ENCODE results near the gene SLC22A12. TPM values are rescaled to one million over a fixed set of nuclear protein-coding genes. Genes with fewer than 3 reads are reported as not detected.

Gene SLC22A12
- total RNA-seq, 1 donor from 2014 or later: not detected

GRCh38 chr11:64568584-64569140 lies 22.4 kb upstream of the SLC22A12 start:
- Mint-ChIP-seq H3K27ac (no peak overlapping the region), H3K27me3 (no peaks in the 10 kb centered on the region), H3K4me3 (no peak overlapping the region), H3K36me3 (no peaks in the 10 kb centered on the region), H3K9me3 (no peaks in the 10 kb centered on the region), H3K4me1 (ENCODE audit: unreplicated experiment) (peaks cover 8% of the 10 kb centered on the region)
- DNase-seq (ENCODE audit: extremely low spot score, unreplicated experiment): no peak
- no peak for TF ChIP-seq CTCF (conservative IDR thresholded peaks at IDR 0.05)

DNA sequence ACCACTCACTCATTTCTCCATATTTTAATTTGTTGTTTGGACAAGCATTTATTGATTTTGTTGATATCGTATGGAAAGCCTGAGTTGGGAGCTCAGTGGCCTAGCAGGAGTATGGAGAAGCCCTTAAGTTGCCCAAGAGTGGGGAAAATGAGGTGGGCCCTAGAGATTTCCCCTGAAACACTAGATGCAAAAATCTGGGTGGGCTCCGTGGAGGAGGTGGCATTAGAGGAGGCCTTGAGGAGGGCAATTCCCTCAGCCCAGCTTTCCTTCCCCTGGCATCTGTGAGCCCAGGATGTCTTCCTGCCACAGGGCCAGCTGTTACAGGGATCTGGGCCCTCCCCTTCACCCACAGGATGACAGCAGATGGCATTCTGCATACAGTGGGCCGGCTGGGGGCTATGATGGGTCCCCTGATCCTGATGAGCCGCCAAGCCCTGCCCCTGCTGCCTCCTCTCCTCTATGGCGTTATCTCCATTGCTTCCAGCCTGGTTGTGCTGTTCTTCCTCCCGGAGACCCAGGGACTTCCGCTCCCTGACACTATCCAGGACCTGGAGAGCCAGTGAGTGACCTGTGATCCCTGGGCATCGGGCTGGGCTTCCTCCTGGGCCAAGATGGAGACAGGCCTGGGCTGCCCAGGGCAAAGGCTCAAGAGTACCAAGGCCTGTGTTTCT lies 21.6 kb upstream of the SLC22A12 start:
- Mint-ChIP-seq H3K4me3 (no peak overlapping the region), H3K4me1 (ENCODE audit: unreplicated experiment) (peaks cover 8% of the 10 kb centered on the region), H3K27ac (peak overlapping the region; percentile 32), H3K36me3 (no peaks in the 10 kb centered on the region), H3K9me3 (no peaks in the 10 kb centered on the region), H3K27me3 (no peaks in the 10 kb centered on the region)
- DNase-seq (ENCODE audit: extremely low spot score, unreplicated experiment): no peak
- TF ChIP-seq CTCF (conservative IDR thresholded peaks at IDR 0.05): no peak

GRCh38 chr11:64570341-64570740 lies 20.7 kb upstream of the SLC22A12 start:
- no peak overlapping the region for H3K4me3 Mint-ChIP-seq
- no peak for DNase-seq (ENCODE audit: extremely low spot score, unreplicated experiment)
- H3K4me1 Mint-ChIP-seq (ENCODE audit: unreplicated experiment): peaks cover 8% of the 10 kb centered on the region
- TF ChIP-seq CTCF (conservative IDR thresholded peaks at IDR 0.05): no peak
- peak overlapping the region; percentile 32 for H3K27ac Mint-ChIP-seq
- no peaks in the 10 kb centered on the region for H3K9me3 Mint-ChIP-seq
- no peaks in the 10 kb centered on the region for H3K36me3 Mint-ChIP-seq
- H3K27me3 Mint-ChIP-seq: no peaks in the 10 kb centered on the region

DNA sequence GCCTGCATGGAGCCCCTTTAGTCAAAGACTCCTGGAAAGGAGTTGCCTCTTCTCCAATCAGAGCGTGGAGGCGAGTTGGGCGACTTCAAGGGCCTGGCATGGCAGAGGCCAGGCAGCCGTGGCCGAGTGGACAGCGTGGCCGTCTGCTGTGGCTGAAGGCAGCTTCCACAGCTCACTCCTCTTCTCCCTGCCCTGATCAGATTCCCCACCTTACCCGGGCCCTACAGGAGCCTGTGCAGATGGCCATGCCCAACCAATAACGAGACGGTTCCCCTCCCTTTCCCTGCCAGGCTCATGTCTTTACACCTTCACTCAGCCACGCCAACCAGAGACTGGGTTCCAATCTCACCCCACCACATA lies 20.0 kb upstream of the SLC22A12 start:
- Mint-ChIP-seq H3K27ac (peak overlapping the region; percentile 39), H3K9me3 (no peaks in the 10 kb centered on the region), H3K4me1 (ENCODE audit: unreplicated experiment) (peaks cover 8% of the 10 kb centered on the region), H3K27me3 (no peaks in the 10 kb centered on the region), H3K4me3 (no peak overlapping the region), H3K36me3 (no peaks in the 10 kb centered on the region)
- no peak for TF ChIP-seq CTCF (conservative IDR thresholded peaks at IDR 0.05)
- no peak for DNase-seq (ENCODE audit: extremely low spot score, unreplicated experiment)

- no peak for DNase-seq (ENCODE audit: extremely low spot score, unreplicated experiment)
- peak overlapping the region; percentile 39 for H3K27ac Mint-ChIP-seq
- no peaks in the 10 kb centered on the region for H3K27me3 Mint-ChIP-seq
- no peaks in the 10 kb centered on the region for H3K9me3 Mint-ChIP-seq
- H3K36me3 Mint-ChIP-seq: no peaks in the 10 kb centered on the region
- TF ChIP-seq CTCF (conservative IDR thresholded peaks at IDR 0.05): no peak
- H3K4me3 Mint-ChIP-seq: no peak overlapping the region
- H3K4me1 Mint-ChIP-seq (ENCODE audit: unreplicated experiment): peaks cover 5% of the 10 kb centered on the region
Observed at GRCh38 chr11:64571410-64572091, 19.5 kb upstream of the SLC22A12 start.

Measured in type B pancreatic cell (in vitro differentiated cells).